Measurements from ENCODE around the gene TEX13C.
"Not testable (repeated sequence)": the region's sequence is repeated elsewhere in the genome, so short reads cannot be mapped to it uniquely, and the experiment has no call there.

TEX13C gene

DNA sequence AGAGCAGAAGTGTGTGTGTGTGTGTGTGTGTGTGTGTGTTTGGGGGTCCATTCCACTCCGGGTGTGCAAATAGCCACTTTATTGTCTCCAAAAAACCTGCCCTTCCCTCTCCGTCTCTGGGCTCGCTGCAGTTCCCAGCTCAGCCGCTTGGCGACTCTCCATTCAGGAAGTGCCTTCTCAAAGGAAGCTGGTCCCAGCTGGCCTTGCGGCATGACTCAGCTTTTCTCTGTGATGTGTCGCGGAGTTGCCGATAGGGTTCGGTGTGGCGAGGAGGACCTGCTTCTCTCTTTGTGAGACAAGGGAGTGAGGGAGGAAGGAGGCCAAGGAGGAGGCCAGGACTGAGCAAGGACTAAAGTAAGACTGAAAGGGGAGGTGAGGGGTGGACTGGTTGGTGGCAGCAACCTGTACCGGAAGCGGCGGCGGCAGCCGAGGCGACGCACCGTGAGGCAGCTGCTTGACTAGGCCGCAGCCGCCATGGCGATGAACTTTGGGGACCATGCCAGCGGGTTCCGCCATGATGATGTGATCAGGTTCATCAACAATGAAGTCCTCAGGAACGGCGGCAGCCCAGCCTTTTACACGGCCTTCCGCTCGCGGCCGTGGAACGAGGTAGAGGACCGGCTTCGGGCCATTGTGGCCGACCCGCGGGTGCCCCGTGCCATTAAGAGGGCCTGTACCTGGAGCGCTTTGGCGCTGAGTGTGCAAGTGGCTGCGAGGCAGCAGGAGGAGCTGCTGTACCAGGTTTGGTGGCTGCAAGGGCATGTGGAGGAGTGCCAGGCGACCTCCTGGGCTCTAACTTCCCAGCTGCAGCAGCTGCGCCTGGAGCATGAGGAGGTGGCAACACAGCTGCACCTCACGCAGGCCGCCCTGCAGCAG, at the start of gene TEX13C:
Gene TEX13C, plus strand, starts transcription at position 226 of the 876 bp plus-strand sequence. Its CDS starts 249 bp downstream, at position 475.
- no peak for DNase-seq (ENCODE audit: low read depth in 2 of 2)

GRCh38 chrX:125287282-125287681, 32.4 kb upstream of the TEX13C start:
- DNase-seq (ENCODE audit: low read depth in 2 of 2), result no peak

GRCh38 chrX:125288343-125288742, 31.3 kb upstream of the TEX13C start:
- DNase-seq (ENCODE audit: low read depth in 2 of 2), result no peak

DNA sequence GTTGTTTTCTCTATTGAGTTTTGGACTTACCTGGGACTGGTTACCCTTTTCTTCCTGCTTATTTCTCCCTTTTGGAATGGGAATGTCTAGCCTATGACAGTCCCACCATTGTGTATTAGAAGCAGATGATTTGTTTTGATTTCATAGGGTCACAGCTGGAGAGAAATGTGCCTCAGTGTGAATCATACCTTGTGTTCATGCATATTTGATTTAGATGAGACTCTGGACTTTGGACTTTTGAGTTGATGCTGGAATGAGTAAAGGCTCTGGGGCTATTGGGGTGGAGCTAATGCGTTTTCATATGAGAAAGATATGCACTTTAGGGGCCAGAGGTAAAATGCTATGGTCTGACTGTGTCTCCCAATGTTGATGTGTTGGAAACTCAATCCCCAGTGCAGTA, 30.5 kb upstream of the TEX13C start:
- no peak for DNase-seq (ENCODE audit: low read depth in 2 of 2)

DNA sequence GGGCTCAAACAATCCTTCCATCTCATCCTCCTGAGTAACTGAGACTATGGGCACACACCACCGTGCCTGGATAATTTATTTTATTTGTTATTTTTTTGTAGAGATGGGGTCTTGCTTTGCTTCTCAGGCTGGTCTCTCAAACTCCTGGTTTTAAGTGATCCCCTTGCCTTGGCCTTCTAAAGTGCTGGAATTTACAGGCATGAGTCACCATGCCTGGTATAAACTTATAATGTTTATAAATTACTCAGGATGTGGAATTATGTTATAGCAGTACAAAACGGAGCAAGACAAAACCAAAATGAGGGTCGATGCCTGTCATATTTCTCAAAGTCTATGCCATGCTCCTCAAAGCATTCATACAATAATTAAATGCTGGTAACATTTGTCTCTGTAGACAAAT, 29.8 kb upstream of the TEX13C start:
- no peak for DNase-seq (ENCODE audit: low read depth in 2 of 2)

DNA sequence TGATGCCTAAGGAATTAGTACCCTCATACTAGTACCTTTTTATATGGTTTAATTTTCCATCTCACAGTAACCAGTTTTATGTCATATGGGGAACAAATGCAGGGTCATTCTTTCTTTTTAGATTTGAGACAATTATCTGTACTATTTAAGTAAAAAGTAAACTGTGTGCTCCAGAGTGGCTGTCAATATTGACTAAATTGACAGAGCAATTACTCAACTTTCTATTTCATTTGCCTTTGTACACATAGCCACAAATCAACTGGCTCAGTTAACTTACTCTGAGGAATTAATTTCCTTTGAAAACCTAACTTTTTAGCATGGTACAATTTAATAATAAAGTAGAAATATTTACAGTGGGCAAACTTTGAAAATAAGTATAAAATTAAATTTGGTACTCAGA, 28.5 kb upstream of the TEX13C start:
- DNase-seq (ENCODE audit: low read depth in 2 of 2), result no peak

DNA sequence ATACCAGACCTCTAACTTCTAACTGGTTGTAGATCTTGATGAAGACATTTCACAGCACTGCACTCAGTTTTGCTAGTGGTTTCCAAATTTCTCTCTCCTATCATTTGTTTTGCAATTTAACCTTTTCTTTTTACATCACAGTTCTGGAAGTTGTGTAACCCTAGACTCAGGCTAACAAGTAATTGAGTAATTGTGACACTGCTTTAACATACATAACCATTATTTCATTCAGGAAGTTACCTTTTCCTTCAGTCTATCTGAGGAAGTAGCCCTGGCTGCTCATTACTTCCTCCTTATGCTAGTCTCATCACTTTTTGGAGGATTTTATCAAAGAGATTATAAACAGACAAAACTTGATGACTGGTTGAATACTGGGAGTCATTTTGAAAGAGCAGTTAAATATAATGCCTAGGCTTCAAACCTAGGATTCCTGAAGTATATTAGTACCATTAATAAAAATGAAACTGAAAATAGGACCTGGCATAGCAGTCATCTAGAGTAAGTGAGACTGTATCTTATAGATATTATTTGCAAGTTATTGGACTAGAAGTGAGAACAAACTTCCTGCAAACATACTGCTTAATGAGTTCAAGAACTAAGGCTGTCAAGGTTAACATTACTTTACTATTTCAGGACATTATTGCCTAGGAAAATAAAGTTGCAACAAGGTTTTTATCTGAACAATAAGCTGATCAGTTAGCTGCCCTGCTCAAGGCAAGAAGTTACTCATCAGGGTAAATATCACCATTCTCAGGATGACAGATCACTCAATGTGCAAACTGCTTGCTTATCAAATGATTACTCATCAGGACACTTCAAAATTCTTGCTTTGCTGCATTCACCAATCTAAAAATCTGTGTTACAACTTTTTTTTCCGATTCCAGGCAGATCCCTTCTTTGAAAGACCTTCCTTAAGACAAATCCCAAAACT, 25.6 kb upstream of the TEX13C start:
- no peak for DNase-seq (ENCODE audit: low read depth in 2 of 2)

- no peak for DNase-seq (ENCODE audit: low read depth in 2 of 2)
These were observed 24.3 kb upstream of the TEX13C start for GRCh38 chrX:125295337-125295736.

DNA sequence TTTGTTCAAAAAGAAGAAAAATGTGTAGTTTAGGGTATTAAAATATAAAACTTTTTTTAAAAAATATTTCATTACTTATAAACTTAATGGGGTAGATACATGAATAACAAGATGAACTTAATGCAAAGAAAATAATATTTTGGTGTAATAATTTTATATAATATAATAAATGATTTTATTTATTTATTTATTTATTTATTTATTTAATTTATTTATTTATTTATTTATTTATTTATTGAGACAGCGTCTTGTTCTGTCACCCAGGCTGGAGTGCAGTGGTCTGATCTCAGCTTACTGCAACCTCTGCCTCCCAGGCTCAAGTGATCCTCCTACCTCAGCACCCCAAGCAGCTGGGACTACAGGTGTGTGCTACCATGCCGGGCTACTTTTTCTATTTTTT, 20.8 kb upstream of the TEX13C start:
- no peak for DNase-seq (ENCODE audit: low read depth in 2 of 2)

DNA sequence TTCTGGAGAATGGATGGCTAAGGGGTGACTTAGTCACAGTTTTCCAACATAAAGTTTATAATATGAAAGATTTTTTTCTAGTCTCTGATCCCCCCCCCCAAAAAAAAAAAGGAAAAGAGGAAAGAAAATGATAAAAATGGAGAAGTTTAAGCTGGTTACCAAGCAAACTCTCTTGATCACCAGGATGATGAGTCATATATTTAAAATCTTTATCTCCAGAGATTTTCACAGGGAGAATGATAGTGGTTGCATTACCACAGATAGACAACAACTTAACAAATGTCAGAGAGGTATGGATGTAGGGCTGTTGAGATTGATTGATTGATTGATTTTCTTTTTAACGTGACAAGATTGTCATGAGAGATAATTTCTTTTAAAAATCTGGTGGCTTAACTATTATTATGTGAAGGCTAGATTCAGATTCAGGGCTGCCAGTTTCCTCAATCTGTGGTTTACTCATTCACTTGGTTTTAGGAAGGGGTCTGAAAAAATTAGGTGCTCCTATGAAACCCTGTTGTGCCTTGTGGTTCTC, 13.3 kb upstream of the TEX13C start:
- DNase-seq (ENCODE audit: low read depth in 2 of 2), result no peak

- no peak for DNase-seq (ENCODE audit: low read depth in 2 of 2)
These were observed 11.0 kb upstream of the TEX13C start for GRCh38 chrX:125308653-125309052.

GRCh38 chrX:125319166-125319565, 505 bp upstream of the TEX13C start:
- DNase-seq (ENCODE audit: low read depth in 2 of 2), result not testable (repeated sequence)

GRCh38 chrX:125322431-125322830, 2.8 kb downstream of the TEX13C start:
- DNase-seq (ENCODE audit: low read depth in 2 of 2), result no peak

DNA sequence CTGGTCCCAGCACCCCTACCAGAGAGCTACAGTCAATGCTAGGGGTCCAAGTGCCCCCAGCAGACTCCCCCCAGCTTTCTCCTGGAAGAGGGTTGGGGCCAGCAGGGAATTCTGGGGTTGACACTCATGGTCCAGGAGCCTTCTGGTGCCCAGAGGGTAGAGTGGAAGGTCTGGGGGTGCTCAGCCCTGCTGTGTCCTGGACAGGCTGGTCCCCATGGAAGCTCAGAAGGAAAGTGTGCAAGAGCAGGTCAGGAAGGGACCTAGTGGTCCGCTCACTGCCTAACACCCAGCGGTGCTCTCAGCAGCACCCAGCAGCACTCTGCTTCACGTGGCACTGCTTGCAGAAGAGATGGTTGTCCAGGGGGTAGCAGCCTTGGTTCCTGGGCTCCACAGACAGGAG, 6.9 kb downstream of the TEX13C start:
- DNase-seq (ENCODE audit: low read depth in 2 of 2), result no peak

- no peak for DNase-seq (ENCODE audit: low read depth in 2 of 2)
These were observed 8.2 kb downstream of the TEX13C start for GRCh38 chrX:125327891-125328290.

- no peak for DNase-seq (ENCODE audit: low read depth in 2 of 2)
These were observed 13.9 kb downstream of the TEX13C start for GRCh38 chrX:125333583-125333982.

DNA sequence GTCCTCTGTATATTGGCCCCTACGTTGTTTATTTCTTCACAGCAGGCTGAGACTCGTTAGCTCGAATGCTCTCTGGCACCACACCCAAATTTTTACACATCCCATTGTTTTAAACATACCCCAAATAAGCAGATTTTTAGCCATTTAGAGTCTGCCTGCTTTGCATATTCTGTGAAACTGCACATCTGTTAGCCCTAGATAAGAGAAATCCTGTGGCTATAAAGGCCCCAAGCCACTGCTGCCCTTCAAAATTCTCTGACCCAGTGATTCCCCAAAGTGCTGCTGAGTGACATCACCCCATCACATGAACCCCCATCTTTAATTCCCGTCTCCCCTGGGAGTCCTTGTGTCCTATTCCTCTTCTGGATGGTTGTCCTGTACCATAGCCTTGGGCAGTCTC, 20.8 kb downstream of the TEX13C start:
- DNase-seq (ENCODE audit: low read depth in 2 of 2), result no peak

DNA sequence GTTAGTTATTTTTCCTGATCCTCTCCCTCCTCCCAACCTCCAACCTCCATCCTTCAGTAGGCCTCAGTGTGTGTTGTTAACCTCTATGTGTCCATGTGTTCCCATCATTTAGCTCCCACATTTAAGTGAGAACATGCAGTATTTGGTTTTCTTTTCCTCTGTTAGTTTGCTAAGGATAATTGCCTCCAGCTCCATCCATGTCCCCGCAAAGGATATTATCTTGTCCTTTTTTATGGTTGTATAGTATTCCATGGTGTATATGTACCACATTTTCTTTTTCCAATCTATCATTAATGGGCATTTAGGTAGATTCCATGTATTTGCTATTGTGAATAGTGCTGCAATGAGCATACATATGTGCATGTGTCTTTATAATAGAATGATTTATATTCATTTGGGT, 54.5 kb downstream of the TEX13C start:
- no peak for DNase-seq (ENCODE audit: low read depth in 2 of 2)
